GM21786 (cell line): ENCODE measurements around the gene FOSB.
A peak's percentile ranks its signal among the peaks of the same experiment; 100 is the strongest.
"Not testable (repeated sequence)": the region's sequence is repeated elsewhere in the genome, so short reads cannot be mapped to it uniquely, and the experiment has no call there.

Source experiments
- ATAC-seq: cut with Tn5 transposase; IDR thresholded peaks from one replicate; pipeline ENCODE4 v1.9.1; 2021; ENCODE audit not compliant: unreplicated experiment

Gene FOSB

DNA sequence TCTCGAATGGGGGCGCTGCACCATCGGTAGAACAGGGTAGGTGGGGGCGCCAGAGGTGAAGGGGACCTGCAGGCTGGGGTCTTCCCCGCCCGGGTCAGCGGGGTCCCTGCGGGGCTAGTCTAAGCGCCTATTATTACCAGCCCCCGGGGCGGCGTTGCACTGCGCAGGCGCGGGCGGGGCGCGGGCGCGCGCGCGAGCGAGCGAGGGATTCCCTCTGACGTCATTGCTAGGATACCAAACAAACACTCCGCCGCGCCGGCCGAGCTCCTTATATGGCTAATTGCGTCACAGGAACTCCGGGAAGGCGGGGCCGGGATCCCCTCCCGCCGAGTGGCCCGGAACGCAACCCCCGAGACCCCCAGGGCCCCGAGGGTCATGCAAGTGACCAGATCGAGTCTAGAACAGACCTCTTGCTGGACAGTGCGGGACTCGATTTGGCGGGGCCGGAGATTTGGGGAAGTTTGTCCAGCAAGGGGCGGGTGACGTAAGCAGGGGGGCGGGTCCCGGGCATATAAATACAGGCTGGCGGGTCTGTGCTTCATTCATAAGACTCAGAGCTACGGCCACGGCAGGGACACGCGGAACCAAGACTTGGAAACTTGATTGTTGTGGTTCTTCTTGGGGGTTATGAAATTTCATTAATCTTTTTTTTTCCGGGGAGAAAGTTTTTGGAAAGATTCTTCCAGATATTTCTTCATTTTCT is at the start of gene FOSB:
Gene FOSB, plus strand, starts transcription at position 541 of the 703 bp plus-strand sequence. CDS start 591 bp downstream, outside the sequence.
- ATAC-seq: no peak

DNA sequence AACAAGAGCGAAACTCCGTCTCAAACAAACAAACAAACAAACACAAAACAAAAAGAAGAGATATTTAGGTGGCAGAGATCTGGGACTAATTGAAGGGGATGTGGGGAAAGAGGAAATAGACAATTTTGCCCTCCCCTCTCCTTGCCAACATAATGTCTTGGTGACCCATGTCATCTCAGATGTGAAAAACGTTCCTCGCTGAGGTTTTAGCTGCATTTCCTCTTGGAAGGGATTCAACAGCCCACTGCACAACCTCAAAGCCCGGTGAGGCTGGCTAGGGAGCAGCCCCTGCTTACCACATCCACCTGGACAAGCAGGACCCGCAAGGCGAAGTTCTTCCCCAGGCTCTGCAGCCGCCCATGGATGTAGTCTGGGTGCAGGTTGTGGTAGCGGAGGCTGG is 49.0 kb upstream of the FOSB start:
- no peak for ATAC-seq

DNA sequence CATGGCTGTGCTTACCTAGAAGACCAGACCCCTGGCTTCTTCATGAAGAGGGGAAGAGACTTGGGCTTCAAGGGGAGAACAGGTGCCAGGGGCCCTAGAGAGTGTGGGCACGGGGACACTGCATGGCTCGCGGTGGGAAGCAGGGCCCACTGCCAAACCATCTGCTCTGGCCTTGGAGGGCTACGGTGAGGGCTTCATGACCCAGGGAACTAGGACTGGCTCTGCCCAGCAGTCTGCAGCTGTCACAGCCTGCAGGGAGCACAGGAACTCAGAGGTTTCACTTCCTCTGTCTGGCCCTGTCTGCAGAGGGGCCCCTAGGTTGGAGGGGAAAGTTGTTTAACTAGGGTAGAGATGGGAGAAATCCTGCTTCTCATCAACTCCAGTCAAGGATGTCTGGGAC is 48.4 kb upstream of the FOSB start:
- ATAC-seq: no peak

DNA sequence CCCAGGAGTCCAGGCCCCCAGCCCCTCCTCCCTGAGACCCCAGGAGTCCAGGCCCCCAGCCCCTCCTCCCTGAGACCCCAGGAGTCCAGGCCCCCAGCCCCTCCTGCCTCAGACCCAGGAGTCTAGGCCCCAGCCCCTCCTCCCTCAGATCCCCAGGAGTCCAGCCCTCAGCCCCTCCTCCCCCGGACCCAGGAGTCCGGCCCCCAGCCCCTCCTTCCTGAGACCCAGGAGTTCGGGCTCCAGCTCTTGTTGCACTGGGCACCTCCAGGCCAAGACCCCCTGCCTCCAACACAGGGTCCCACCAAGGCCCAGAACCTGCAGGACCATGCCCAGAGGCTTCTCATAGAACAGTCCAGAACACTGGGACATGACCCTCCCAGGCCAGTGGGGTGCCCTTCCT is 47.9 kb upstream of the FOSB start:
- no peak for ATAC-seq

DNA sequence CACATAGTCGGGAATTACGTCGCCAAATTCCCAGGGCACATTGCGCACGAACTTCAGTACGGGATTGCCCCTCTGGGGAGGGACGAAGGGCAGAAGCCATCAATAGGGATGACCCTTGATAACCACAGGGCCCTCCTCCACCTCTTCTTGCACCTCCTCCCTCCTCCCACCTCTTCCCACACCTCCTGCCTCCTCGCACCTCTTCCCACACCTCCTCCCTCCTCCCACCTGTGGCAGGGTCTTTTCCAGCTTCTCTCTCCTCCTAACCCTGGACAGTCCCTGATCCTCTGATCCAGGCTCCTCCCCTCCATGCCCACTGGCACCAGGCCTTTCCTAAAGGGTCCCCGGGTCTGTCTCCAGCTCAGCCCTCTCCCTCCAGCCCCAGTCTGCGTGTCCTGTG is 47.4 kb upstream of the FOSB start:
- no peak for ATAC-seq

DNA sequence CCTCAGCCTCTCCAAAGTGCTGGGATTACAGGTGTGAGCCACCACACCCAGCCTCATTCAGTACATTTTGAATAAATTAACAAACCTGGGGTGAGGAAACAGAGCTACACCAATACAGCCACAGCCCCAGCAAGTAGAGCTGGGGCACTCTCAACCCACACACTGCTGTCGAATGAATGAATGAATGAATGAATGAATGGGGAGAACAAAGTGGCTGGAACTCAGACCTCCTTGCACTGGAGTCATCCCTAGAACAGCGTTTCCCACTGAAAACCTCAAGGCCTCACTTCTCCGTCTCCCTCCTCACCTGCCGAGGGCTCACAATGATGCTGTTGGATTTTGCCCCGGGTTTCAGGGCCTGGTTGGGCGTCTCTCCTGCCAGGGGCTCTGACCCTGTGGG is 46.9 kb upstream of the FOSB start:
- ATAC-seq: no peak

DNA sequence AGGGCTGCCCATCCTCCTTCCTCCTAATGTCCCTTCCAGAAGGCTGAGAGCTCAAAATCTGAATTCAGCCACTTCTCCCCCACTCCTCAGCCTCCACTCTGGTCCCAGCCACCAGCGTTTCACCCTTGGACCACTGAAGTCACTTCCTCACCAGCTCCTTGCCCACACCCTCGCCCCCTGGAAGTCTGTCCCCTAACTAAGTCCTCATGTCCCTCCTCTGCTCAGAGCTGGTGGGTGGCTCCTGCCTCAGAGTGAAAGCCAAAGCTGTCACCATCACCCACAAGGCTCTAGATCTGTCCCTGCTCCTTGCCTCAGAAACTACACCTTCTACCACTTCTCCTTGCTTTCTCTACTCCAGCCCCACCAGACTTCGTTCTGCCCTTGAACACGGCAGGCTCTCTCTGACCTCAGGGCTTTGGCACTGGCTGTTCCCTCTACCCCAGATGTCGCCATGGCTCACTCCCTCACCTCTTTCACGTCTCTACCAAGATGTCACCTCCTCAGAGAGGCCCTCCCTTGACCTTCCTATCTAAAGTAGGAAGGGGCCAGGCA is 45.8 kb upstream of the FOSB start:
- ATAC-seq: no peak

DNA sequence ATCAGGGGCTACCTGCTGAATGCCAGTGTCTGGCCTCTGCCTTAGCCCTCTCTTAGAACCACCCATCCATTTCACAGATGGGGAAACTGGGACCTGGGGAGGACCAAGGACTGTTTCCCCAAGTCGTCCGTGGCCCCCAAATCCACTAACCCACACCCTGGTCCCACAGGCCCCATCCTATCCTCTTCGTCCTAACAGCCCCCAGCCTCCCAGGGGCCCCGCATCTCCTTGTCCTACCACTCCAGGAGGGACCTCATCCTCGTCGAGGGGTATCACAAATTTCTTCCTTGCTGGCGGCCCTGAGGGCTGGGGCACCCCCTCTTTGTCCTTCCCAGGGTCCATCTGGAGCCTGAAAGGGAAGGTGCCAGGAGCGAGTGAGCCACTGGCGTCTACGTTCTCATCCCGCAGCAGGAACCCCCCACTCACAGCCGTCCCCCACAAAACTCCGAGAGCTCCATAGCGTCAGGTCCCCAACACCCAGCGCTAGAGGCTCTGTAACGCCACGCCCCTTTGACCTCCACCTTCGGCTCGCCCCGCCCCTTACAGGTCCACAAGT is 44.7 kb upstream of the FOSB start:
- ATAC-seq: no peak

DNA sequence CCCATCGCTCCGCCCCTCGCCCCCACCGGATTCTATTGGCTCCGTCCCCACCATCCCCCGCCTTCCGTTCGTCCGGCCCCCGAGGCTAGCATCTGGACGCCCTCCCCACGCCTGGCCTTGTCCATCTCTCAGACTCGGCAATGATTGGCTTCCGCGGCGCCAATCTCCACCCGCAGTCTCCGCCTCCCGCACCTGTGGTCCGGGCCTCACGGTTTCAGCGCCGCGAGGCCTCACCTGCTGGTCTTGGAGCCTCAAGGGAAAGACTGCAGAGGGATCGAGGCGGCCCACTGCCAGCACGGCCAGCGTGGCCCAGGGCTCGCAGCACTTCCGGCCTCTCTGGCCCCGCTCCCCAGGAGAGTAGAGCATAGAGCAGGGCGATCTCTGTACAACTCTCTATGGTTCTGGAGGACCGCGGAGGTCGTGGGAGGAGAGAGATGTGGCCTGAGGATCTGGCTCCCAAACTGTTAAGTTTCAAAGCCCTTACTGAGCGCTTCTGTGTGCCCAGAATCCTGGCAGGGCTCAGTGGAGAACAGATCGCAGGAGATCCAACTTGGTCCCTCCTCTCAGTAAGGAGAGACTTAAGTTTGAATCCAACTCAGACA is 44.1 kb upstream of the FOSB start, which contains the start of gene ERCC1:
Gene ERCC1, minus strand, starts transcription at position 329 of the 602 bp plus-strand sequence. CDS start 543 bp downstream, outside the sequence.
- ATAC-seq: peak; percentile 65

DNA sequence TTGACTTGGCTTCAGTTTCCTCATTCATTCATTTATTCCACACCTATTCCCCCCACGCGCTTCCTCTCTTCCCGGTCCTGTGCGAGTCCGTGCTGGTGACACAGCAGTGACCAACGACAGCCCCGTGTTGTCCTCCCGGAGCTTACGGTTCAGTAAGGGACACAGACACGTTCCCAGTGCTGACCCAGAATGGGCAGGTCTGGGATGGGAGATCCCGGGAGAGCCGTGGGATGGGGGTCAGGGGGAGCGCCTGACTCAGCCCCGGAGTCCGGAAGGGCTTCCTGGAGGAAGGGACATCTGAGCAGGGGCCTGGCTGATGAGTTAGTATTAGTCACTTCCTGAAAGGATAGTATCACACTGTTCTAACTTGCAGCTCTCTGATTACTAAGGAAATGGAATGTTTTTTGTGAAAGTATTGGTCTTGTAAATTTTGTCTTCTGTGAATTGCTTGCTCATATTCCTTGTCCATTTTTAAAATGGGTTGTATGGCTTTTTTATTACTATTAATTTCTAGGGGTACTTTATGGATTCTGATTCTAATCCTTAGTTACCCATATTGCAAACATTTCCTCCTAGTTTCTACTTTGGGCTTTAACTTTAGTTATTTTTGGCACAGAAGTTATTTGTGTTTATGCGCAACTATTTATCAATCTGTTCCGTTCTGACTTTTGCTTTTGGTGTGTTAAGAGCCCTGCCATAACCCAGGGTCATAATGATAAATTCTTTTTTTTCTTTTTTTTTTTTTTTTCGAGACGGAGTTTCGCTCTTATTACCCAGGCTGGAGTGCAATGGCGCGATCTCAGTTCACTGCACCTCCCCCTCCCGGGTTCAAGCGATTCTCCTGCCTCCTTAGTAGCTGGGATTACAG is 43.4 kb upstream of the FOSB start:
- no peak for ATAC-seq

DNA sequence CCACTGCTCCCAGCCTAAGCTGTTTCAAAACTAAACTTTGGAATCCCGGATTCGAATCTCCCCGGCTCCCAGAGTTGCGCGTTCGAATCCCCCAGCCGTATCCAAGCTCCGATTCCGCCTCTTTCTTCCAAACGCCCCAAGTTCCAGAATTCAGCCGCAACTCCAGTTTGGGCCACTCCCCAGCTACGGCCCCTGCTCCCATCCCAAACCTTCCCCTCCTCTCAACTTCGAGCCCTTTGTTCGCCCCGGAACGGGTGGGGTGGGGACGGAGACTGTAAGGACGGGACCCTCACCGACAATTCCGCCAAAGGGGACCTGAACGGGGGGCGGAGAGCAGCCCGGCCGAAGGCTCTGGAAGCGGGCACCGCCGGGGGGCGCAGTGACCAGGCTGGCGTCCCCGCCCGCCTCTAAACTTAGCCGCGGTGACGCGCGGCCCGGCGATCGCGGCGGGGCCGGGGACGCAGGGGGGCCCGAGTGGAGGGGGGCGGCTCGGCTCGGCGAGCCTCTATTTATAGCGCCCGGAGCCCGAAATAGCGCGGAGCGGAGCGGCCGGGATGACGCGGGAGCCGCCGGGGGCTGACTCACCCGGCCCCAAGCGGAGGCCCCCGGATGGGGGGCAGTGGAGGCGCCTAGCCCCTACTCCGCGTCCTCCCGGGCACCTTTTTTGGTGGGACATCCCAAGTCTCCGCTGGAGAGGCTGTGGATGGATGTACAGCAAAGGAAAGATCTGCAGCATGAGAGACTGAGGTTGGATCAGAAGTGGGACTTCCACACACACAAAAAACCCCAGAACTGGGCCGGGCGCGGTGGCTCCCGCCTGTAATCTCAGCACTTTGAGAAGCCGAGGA is 39.2 kb upstream of the FOSB start:
- no peak for ATAC-seq

DNA sequence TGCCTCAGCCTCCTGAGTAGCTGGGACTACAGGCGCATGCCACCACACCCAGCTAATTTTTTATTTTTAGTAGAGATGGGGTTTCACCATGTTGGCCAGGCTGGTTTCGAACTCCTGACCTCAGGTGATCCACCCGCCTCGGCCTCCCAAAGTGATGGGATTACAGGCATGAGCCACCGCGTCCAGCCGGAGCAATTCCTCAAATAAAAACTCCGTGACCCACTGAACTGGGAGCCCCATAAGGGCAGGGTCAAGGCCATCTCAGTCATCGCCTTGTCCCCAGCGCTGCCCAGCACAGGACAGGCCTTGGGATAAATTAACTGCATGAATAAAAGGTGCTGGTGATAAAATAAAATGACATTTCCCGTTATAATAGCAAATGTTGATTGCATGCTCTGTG is 37.9 kb upstream of the FOSB start:
- not testable (repeated sequence) for ATAC-seq

DNA sequence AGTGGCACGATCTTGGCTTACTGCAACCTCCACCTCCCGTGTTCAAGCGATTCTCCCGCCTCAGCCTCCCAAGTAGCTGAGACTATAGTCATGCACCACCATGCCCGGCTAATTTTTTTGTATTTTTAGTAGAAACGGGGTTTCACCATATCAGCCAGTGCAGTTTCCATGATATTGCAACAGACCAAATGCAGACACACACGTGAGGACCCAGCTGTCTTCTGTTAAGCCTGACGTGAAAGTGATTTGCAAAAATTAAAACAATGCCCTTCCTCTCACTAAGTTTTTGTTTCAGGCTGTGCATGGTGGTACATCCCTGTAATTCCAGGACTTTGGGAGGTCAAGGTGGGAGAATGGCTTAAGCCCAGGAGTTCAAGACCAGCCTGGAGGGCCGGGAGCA is 36.8 kb upstream of the FOSB start:
- ATAC-seq: not testable (repeated sequence)

DNA sequence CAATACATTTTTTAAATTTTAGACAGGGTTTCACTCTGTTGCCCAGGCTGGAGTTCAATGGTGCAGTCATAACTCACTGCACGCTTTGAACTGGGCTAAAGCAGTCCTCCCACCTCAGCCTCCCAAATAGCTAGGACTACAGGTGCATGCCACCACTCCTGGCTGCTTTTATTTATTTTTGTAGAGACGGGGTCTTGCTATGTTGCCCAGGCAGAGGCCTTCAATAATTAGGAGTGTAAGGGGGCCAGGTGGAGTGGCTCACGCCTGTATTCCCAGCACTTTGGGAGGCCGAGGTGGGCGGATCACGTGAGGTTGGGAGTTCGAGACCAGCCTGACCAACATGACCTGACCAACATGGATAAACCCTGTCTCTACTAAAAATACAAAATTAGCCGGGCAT is 35.3 kb upstream of the FOSB start:
- ATAC-seq: not testable (repeated sequence)

DNA sequence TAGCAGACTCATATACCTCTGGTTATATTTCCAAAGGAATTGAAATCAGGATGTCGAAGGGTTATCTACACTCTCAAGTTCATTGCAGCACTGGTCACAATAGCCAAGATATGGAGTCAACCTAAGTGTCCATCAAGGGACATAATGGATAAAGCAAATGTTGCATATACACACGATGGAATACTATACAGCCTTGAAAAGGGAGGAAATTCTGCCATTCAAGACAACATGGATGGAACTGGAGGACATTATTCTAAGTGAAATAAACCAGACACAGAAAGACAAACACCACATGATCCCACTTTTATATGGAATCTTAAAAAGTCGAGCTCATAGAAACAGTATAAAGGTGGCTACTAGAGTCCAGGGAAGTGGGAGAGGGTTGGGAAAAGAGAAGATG is 30.5 kb upstream of the FOSB start:
- ATAC-seq: no peak

DNA sequence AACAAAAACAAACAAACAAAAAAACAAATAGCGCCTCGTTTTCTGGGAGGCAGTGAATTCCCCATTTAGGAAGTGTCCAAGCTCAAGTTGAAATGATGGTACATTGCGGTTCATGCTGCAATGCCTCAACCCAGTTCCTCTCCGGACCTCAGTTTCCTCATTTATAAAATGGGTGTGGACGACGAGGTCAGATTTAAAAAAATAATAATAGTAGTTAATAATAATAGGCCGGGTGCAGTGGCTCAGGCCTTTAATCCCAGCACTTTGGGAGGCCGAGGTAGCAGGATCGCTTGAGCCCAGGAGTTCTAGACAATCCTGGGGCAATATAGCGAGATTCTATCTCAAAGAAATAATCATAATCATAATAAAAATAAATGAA is 28.6 kb upstream of the FOSB start:
- ATAC-seq: no peak

DNA sequence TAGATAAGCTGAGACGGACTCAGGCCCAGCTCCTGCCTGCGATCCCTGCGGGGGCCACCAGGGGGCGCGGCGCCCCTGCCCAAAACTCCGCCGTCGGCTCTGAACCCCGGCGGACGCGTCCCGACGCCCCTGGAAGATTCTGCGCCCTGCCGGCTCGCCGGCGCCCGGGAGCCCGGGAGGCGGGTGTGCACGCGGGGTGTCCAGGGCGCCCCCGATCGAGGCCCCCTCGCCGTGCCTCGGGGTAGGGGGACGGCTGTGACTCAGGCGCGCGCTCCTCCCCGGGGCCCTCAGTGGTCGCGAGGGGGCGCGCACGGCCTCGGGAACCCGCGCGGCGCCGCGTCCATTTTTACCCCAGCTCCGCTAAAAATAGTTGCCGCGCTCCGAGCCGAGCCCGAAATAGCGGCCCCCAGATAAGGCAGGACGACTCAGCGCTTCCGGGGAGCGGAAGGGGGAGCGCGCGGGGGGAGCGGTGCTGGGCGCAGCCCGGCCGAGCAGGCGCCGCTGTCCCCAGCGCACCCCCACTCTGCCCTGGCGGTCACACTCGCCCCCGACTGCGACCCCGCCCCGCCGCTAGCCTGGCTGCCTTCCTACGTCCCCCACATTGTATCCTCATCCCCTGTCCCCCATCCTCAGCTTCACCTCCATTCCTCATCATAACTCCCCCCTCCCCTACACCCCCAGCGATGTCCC is 28.1 kb upstream of the FOSB start:
- peak; percentile 45 for ATAC-seq

DNA sequence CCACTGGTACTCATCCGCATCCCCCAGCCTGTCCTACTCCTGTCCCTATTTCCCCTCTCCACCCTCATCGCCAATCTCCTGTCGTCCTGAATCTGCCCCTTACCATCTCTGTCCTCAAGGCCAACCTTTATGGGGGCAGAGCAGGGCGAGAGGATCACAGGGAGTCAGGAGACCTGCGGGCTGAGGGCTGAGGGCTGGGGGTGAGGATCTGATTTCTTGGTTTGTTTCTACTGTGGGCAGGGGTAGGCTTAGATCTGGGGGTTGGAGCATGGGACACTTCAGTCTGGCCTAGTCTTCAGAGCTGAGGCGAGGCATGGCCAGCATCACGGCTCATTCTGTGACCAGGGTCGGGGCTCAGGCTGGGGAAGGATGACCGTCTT is 27.5 kb upstream of the FOSB start:
- ATAC-seq: no peak

DNA sequence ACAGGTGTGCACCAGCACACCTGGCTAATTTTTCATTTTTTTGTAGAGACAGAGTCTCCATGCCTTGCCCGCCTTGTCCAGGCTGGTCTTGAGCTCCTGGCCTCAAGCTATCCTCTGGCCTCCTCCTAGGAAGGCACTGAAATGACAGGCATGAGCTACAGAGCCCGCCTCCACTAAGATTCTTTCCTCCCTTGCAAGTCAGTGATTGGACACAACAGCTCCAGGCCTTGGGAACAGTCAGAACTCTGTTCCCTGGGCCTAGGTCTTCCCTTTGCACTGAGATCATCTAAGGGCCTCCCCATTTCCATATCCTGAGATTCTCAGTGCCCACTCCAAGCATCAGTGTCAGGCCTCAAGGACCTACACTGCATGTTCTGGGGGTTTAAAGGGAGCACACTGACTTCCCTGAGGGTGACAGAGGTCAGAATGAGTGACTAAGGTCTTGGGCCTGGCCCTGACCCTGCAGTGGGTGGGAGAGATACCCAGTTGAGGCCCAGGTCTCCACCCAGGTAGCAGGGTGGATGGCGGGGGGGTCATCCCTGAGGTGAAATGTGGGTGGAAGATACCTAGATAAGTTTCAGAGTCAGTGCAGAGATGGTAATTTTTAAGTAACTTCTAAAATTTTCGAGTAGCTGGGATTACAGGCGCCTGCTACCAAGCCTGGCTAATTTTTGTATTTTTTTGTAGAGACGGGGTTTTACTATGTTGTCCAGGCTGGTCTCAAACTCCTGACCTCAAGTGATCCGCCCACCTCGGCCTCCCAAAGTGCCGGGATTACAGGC is 26.7 kb upstream of the FOSB start:
- ATAC-seq: no peak
